SK-N-SH treated with all-trans-retinoic acid at 6 μM for 48 hours (cell line): ENCODE data around the gene MINDY2.

Experiments
- CREB5 ChIP-seq: fragments of 250-450 bp; sonication (Bioruptor Pico); IDR thresholded peaks from 2 replicates; pipeline ENCODE4 v1.5.1; 2020; ENCODE audit warnings: low read depth, mild to moderate bottlenecking, moderate library complexity
- GLIS3 ChIP-seq: fragments of 250-450 bp; sonication (Bioruptor Pico); IDR thresholded peaks from 2 replicates; pipeline ENCODE4 v1.5.0; 2020; ENCODE audit warnings: mild to moderate bottlenecking, moderate library complexity
- ISL1 ChIP-seq: fragments of 250-450 bp; sonication (Bioruptor Pico); IDR thresholded peaks from 2 replicates; pipeline ENCODE4 v2.1.2; 2022; ENCODE audit warnings: mild to moderate bottlenecking, moderate library complexity
- PATZ1 ChIP-seq: fragments of 250-450 bp; sonication (Bioruptor Pico); IDR thresholded peaks from 2 replicates; pipeline ENCODE4 v1.8.0; 2020; ENCODE audit warnings: mild to moderate bottlenecking, moderate library complexity, borderline replicate concordance
- PPARA ChIP-seq: fragments of 250-450 bp; sonication (Bioruptor Pico); IDR thresholded peaks from 2 replicates; pipeline ENCODE4 v1.5.0; 2020; ENCODE audit warnings: mild to moderate bottlenecking, borderline replicate concordance
- SNAI2 ChIP-seq: fragments of 250-450 bp; sonication (Bioruptor Pico); IDR thresholded peaks from 2 replicates; pipeline ENCODE4 v1.5.0; 2020; ENCODE audit warnings: mild to moderate bottlenecking, moderate library complexity
- TOX ChIP-seq: fragments of 250-450 bp; sonication (Bioruptor Pico); IDR thresholded peaks from 2 replicates; pipeline ENCODE4 v1.8.0; 2021; ENCODE audit warnings: mild to moderate bottlenecking, moderate library complexity, borderline replicate concordance
- TSHZ2 ChIP-seq: fragments of 250-450 bp; sonication (Bioruptor Pico); IDR thresholded peaks from 2 replicates; pipeline ENCODE4 v1.5.0; 2020; ENCODE audit warnings: mild to moderate bottlenecking, moderate library complexity
- ZNF8 ChIP-seq: fragments of 450-650 bp; formaldehyde crosslinking; IDR thresholded peaks from 2 replicates; pipeline ENCODE4 v1.5.0; 2020; ENCODE audit warnings: mild to moderate bottlenecking, moderate library complexity

- TF ChIP-seq ISL1 (CRISPR knock-in tag) (no peak), PATZ1 (CRISPR knock-in tag) (no peak), ZNF8 (CRISPR knock-in tag) (no peak), TOX (CRISPR knock-in tag) (no peak), TSHZ2 (CRISPR knock-in tag) (no peak), PPARA (CRISPR knock-in tag) (no peak), GLIS3 (CRISPR knock-in tag) (no peak), SNAI2 (CRISPR knock-in tag) (no peak), CREB5 (CRISPR knock-in tag) (no peak)
Observed at GRCh38 chr15:58877999-58878825, 107.1 kb downstream of the MINDY2 start.
